Measurements from ENCODE around the gene RABIF.
"Not testable (repeated sequence)": the region's sequence is repeated elsewhere in the genome, so short reads cannot be mapped to it uniquely, and the experiment has no call there.

GRCh38 chr1:202903808-202904207 lies 14.9 kb upstream of the RABIF start:
- not testable (repeated sequence) for TF ChIP-seq CTCF (IDR thresholded peaks at IDR 0.05; ENCODE audit: insufficient read depth, low read length, poor library complexity, severe bottlenecking); EZH2phosphoT487 (conservative IDR thresholded peaks at IDR 0.05; ENCODE audit: low read length)

All from SU-DHL-6 (cell line).